HG03558 (cell line): ENCODE results near the gene ZNF385D.
"Not testable (repeated sequence)": the region's sequence is repeated elsewhere in the genome, so short reads cannot be mapped to it uniquely, and the experiment has no call there.

Experiments
- ATAC-seq: cut with Tn5 transposase; IDR thresholded peaks from one replicate; pipeline ENCODE4 v1.9.1; 2021; ENCODE audit warnings: moderate number of reproducible peaks; ENCODE audit not compliant: unreplicated experiment; ENCODE audit errors: extremely low read depth

ZNF385D gene

DNA sequence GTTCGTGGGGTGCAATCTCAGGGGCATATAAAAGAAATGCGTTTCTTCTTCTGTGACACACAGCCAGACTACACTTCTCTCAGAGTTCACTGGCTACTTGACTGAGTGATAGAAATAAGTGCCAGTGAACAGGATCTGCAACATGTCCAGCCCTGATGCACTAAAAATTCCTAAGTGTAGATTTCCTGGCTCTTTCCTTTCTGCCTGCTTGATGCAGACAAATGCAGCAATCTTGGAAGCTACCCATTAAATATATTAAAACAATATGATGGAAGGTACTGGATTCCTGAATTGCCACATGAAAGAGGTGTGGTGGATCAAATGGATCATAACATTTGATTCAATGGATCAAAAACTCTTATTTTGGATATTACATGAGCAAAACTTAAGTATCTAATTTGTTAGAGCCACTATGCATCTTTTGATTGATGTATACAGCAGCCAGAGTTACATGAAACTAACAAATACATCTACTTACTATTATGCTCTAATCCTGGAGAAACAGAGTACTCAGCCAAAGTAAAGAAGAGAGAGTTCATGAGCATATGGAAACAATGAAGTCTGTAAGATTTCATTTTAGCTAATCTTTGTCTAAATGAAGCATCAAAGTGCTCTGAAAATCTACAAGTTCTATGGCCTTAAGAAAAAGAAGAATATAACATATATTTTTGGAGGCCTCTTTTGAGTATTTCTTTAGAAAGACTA lies 222.6 kb downstream of the ZNF385D start:
- no peak for ATAC-seq

DNA sequence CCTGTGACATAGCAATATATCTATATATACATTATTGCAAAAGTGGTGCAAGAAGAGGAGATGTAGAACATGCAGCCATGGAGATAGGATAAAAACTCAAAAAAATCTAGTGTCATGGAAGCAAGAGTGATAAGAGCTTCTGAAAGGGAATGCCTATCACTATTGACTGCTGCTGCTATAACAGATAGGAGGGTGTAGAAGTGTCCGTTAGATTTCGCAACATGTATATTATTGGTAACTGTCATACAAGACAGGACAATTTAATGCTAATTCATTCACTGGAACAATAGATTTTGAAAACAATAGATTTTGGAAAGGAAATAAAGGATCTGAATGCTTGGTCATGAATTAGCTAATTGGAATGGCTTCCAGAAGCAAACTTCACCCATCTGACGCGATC lies 224.5 kb downstream of the ZNF385D start:
- no peak for ATAC-seq

DNA sequence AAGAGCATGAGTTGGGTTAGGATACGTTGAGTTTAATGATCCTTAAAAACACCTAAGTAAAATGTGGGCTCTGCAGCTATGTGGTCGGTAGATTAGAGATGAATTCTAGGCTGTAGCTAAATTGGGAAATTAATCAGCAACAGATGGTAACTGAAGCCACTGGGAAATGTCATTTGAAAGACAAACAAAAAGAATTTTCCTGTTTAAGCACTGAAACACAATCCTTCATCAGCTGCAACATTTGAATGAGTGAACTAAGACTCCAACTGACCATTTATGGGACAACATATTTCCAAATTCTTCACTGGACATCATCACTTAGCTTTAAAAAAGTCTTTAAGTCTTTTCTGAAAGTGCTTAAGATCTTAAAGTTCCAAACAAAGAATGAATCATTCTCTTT lies 226.9 kb downstream of the ZNF385D start:
- no peak for ATAC-seq

DNA sequence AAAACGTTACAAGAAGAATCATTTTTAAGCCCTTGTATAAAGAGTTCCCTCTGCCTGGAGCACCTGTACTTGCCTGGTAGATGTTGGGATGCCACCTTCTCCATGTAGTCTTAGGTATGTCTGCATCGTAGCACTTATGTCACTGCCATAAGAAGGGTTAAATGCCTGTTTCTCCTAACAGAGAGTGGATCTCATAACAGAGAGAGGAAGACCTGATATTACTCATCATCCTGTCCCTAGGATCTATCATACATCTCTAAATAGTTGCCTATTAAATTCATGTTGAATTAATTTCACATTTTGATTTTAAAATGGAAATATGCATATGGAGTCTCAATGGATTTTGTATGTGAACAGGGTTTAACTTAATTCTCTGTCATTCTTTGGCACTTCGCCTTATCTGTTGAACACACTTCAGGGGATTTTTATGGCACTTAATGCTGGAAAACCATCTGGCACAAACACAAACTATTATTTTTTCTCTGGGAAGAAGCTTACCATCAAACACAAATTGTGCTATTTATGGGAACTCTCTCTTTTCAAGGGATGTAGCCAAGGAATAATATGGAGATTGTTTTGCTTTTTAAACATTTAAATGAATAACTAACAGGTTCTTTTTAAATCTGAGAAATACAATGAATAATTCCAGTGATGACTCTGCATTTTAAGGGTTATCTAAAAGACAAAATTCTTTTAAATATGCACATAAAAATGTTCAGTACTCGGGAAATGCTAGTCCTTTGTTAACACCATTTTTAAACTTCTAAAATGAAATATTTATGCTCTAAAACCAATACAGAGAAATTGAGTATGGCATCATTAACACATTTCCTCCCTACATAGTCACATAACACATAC lies 230.7 kb downstream of the ZNF385D start:
- ATAC-seq = no peak

DNA sequence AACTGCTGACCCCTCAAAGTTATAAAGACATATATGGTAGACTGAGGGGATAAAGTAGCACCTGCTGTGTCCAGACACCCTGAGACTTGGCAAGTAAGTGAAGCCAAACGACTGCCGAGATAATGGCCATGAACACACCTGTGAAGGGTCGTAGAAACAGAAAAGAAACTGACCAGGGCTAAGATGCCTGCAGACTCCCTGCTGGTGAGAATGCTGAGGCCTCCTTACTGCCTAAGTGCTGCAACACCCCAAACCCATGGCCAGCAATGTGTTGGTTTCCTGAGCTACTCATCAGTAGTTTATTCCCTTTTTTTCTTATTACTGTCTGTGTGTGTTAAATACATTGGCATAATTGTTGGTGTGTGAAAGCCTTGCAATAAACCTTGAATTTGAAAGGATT lies 233.8 kb downstream of the ZNF385D start:
- no peak for ATAC-seq

DNA sequence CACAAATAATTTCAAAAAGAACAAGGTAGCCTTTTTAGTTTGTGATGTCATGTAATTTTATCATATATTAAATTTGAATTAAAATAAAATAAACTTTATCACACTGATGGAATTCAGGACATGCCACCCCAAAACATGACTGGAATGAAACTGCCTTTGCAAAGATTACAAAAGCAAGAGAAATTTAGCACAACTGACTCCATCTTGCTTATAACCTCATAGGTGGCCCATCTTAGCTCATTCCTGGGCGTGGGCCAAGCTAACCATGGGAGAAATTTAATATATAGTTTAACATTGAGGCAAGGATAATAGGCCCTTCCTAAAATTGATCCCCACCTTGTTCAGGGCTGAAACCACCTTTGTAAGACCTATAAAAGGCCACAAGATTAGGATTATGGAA lies 235.6 kb downstream of the ZNF385D start:
- no peak for ATAC-seq

- no peak for ATAC-seq
These were observed 241.1 kb downstream of the ZNF385D start for GRCh38 chr3:21509731-21510470.

DNA sequence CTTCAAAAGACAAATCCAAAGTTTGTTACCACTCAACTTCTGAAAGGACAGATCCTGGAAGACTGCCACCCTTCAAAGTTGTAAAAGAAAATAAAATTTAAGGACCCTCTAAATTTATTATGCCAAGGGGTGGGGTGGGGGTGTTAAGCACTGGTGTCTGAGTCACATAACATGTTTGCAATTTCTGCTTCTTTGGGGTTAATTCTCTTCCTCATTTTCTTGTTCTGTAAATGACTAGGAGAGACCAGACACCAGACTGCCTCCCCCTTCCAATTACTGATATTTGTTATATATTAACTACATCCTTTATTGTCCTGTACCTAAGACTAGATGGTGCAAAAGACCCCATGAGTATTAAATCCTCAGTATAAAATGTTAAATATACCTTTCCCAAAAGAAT lies 242.8 kb downstream of the ZNF385D start:
- no peak for ATAC-seq

GRCh38 chr3:21505711-21506460 lies 245.1 kb downstream of the ZNF385D start:
- ATAC-seq = no peak

- no peak for ATAC-seq
These were observed 248.4 kb downstream of the ZNF385D start for GRCh38 chr3:21502656-21503055.

GRCh38 chr3:21500834-21501233 lies 250.2 kb downstream of the ZNF385D start:
- ATAC-seq = no peak

DNA sequence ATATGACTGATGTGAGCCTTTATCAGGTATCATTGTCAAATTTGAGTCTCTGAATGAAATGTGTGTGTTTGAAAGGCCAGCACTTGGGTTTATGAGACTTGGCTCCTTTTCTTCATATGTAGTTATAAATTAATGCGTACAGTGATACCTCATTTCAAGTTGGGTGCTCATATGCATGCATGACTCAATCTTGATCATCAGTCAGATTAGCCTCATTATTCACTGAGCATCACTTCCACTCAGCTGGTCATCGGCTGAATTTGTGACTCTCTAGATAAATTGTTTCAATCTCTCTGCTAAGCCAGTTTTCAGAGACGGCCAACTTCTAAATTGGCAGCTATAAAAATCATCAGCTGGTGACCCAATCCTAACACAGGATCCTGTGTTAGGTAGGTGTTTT lies 260.3 kb downstream of the ZNF385D start:
- ATAC-seq = not testable (repeated sequence)

- ATAC-seq = no peak
These were observed 263.5 kb downstream of the ZNF385D start for GRCh38 chr3:21487520-21487919.

DNA sequence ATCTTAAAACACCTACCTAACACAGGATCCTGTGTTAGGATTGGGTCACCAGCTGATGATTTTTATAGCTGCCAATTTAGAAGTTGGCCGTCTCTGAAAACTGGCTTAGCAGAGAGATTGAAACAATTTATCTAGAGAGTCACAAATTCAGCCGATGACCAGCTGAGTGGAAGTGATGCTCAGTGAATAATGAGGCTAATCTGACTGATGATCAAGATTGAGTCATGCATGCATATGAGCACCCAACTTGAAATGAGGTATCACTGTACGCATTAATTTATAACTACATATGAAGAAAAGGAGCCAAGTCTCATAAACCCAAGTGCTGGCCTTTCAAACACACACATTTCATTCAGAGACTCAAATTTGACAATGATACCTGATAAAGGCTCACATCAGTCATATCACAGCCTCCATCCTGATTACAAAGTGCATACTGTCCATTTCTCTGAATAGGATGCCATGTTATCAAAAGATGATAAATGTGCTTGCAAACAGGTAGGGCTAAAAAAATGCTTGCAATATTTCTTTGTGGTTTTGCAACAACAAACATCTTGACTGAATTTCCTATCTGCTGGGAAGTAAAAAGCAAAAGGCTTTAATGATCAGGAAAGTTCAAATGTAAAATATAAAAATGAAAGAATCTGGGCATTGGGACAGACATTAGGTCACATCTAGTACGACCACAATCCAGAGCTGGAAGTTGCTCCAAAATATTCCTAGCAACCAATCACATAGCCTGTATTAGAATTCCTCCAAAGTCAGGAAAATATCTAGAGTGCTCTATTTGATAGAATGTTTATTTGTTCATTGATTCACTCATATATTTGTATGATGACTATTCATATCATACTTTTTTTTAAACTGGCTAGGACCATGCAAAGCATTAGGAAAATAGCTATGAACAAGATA lies 264.7 kb downstream of the ZNF385D start:
- not testable (repeated sequence) for ATAC-seq

DNA sequence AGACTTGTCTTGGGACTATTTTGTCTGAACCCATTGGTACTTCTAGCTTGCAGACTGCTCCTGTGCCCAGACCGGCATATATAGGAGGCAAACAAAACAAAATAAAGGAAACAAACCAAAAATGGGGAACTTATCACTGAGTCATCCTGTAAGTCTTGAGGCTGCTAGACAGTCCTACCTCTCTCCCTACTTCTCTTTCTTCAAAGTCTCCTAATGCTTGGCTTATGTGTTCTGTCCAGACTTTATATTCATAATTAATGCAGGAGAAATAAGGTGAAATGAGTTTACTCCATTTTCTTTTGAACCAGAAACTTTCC lies 266.2 kb downstream of the ZNF385D start:
- no peak for ATAC-seq

DNA sequence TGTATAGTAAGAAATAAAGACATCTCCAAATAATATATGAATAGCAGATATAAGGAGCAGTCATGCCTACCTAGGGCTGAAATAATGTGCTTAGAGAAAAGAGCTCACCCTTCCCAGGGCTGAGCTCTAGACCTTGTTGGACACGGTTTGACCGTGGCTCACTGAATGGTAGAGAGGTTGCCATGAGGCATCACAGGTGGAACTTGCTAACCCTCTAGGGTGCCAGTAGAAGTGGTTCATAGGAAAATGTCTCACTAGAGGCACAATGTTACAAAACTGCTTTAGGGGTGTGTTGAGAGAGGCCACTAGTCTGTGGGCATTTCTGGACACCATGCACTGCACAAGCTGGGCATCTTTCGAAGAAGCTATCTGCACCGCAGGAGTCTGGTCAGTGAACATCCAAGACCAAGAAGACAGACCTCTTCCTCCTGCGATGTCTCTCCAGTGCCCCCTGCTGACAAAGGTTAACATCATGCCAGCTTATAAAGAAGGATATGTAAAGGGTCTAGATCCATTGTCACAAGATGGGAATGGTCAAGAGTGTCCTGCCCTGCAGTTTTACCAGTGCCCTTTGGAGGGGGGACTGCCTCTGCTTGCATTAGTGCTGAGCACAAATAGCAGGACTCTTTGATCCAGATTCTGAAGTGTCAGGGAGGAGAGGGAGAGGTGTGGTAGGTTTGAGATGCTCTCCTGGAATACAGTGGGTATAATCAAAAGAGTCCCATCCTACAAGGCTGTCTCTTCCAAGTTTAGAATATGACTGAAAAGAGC lies 266.8 kb downstream of the ZNF385D start:
- no peak for ATAC-seq

DNA sequence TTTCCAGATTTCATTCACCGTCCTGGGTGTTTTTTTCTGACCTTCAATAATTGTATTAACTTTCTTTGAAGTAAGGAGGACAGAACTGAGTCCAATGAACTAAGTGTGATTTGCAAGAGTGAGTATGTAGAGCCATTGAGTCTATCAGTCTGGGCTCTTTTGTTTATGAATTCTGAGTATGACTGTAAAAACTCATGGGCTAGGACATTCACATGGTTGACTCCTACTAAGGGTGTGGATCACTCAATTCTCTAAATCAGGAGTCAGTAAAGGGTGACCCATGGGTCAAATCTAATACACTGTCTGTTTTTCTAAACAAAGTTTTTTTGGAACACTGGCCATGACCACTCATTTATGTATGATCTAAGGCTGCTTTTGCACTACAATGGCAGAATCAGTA lies 269.0 kb downstream of the ZNF385D start:
- ATAC-seq = no peak

DNA sequence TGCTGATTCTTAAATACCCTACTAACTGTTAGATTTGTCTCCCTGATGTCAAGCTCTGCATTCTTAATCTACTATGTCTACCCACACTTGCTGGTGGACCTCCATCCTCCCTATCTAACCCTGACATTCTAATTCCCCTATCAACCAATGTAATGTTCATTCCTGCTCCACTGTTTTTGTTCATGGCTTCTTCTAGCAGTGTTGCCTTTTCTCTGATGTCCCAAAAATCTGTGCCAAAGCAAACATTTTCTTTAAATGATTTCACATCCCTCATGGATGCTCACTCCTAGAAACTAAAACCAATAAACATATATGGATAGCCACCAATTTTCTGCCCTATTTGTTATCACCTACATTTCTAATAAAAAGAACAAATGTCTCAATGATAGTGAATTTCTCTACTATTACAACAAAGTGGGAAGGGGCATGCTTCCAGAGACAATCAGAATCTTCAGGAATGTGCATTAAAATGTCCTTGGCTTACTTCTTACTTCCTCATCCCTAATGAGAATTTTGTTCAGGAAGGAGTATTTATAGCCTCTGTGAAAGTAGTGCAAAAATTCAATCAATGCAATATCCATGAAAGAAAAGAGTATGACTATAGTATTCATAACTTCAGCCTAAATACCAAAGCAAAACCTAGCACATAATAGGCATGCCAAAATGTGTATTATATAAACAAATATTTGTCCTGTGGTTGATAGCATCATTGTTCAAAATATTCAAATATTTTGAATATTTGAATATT lies 273.3 kb downstream of the ZNF385D start:
- no peak for ATAC-seq
